Activated CD4-positive, alpha-beta T cell treated with anti-CD3 and anti-CD28 coated beads, Interleukin-2, amount 10 ng/mL, durations not matched to agents 7 days and 5 days (primary cell): ENCODE results near the gene SFRP2. TPM values are rescaled to one million over a fixed set of nuclear protein-coding genes. Genes with fewer than 3 reads are reported as not detected.

ENCODE experiments used
- CTCF ChIA-PET: fragments of 350-600 bp; sonication (Branson Sonifier 250); formaldehyde crosslinking; loops from one replicate; lab custom pipeline; 2021; ENCODE audit warnings: antibody characterized with exemption; lab: Charles Lee
- POLR2A ChIA-PET: fragments of 350-600 bp; sonication (Branson Sonifier 250); formaldehyde crosslinking; loops from one replicate; lab custom pipeline; 2021; ENCODE audit warnings: antibody characterized with exemption; lab: Charles Lee
- DNase-seq: peaks from one replicate; pipeline ENCODE4 v3.0.0-alpha.2; 2020
- H3K27ac Mint-ChIP-seq: one replicate; pipeline ENCODE4 v1.8.0; 2021; ENCODE audit warnings: mild to moderate bottlenecking, moderate library complexity, mixed read lengths
- H3K27me3 Mint-ChIP-seq: one replicate; pipeline ENCODE4 v1.8.0; 2021; ENCODE audit warnings: mixed read lengths
- H3K36me3 Mint-ChIP-seq: one replicate; pipeline ENCODE4 v1.8.0; 2021; ENCODE audit warnings: low read depth, mixed read lengths
- H3K4me1 Mint-ChIP-seq: one replicate; pipeline ENCODE4 v1.8.0; 2021; ENCODE audit warnings: mixed read lengths
- H3K4me3 Mint-ChIP-seq: one replicate; pipeline ENCODE4 v1.8.0; 2021; ENCODE audit warnings: mild to moderate bottlenecking, moderate library complexity, mixed read lengths
- H3K9me3 Mint-ChIP-seq: one replicate; pipeline ENCODE4 v1.8.0; 2021; ENCODE audit warnings: mixed read lengths
- total RNA-seq, 2 experiments: library from RNA; stranded (reverse); gene quantifications; one replicate each; pipeline ENCODE4 v1.2.3, GENCODE V29; 2021

SFRP2 gene, protein sequence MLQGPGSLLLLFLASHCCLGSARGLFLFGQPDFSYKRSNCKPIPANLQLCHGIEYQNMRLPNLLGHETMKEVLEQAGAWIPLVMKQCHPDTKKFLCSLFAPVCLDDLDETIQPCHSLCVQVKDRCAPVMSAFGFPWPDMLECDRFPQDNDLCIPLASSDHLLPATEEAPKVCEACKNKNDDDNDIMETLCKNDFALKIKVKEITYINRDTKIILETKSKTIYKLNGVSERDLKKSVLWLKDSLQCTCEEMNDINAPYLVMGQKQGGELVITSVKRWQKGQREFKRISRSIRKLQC
- total RNA-seq = not detected

DNA sequence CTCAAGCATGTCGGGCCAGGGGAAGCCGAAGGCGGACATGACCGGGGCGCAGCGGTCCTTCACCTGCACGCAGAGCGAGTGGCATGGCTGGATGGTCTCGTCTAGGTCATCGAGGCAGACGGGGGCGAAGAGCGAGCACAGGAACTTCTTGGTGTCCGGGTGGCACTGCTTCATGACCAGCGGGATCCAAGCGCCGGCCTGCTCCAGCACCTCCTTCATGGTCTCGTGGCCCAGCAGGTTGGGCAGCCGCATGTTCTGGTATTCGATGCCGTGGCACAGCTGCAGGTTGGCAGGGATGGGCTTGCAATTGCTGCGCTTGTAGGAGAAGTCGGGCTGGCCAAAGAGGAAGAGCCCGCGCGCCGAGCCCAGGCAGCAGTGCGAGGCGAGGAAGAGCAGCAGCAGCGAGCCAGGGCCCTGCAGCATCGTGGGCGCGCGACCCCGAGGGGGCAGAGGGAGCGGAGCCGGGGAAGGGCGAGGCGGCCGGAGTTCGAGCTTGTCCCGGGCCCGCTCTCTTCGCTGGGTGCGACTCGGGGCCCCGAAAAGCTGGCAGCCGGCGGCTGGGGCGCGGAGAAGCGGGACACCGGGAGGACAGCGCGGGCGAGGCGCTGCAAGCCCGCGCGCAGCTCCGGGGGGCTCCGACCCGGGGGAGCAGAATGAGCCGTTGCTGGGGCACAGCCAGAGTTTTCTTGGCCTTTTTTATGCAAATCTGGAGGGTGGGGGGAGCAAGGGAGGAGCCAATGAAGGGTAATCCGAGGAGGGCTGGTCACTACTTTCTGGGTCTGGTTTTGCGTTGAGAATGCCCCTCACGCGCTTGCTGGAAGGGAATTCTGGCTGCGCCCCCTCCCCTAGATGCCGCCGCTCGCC lies at the start of gene SFRP2:
Gene SFRP2 (minus strand): TSS at position 671 of the 864 bp plus-strand sequence. CDS start 248 bp downstream, at position 423.
- peaks cover 32% of the 10 kb centered on the region for H3K4me1 Mint-ChIP-seq
- no peak within 1 kb of the TSS for H3K4me3 Mint-ChIP-seq
- DNase-seq = no peak

DNA sequence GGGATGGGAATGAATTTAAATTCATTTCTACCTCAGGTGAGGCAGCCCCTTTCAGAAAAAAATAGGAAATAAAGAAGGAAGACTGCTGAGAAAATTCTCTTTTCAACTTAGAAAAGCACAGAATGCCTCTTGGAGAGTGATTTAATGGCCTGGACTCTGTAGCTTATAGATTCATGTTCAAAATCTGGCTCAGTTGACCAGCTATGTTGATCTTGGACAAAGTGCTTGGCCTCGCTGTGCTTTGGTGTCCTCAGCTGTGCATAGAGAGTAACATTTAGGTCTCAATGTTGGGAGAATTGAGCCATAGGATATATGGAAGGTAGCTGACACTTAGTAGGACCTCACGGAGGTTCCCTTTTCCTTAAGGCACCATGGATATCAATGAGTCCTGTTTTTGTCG lies 49.7 kb upstream of the SFRP2 start:
- CTCF ChIA-PET = no interaction called here
- H3K4me3 Mint-ChIP-seq = no peak overlapping the region
- H3K36me3 Mint-ChIP-seq = no peaks in the 10 kb centered on the region
- H3K9me3 Mint-ChIP-seq = no peaks in the 10 kb centered on the region
- no peak for DNase-seq
- no peaks in the 10 kb centered on the region for H3K4me1 Mint-ChIP-seq
- H3K27ac Mint-ChIP-seq = no peak overlapping the region
- H3K27me3 Mint-ChIP-seq = no peaks in the 10 kb centered on the region
- POLR2A ChIA-PET = no interaction called here

More for the DNA sequence above, at the start of gene SFRP2:
- ChIA-PET CTCF (interaction anchor here (0.5 kb wide), 1 partner anchor 683 kb away, joined by 5 read pairs; no protein-coding TSS in a partner anchor), POLR2A (no interaction called here)
- Mint-ChIP-seq H3K9me3 (no peaks in the 10 kb centered on the region), H3K36me3 (no peaks in the 10 kb centered on the region), H3K27ac (no peak within 1 kb of the TSS), H3K27me3 (peaks cover 81% of the 10 kb centered on the region)

GRCh38 chr4:153834901-153835300 lies 46.0 kb upstream of the SFRP2 start:
- H3K4me1 Mint-ChIP-seq = no peaks in the 10 kb centered on the region
- H3K4me3 Mint-ChIP-seq = no peak overlapping the region
- H3K9me3 Mint-ChIP-seq = no peaks in the 10 kb centered on the region
- no peak for DNase-seq
- ChIA-PET CTCF (no interaction called here), POLR2A (no interaction called here)
- H3K36me3 Mint-ChIP-seq = no peaks in the 10 kb centered on the region
- peaks cover 6% of the 10 kb centered on the region for H3K27me3 Mint-ChIP-seq
- H3K27ac Mint-ChIP-seq = no peak overlapping the region

DNA sequence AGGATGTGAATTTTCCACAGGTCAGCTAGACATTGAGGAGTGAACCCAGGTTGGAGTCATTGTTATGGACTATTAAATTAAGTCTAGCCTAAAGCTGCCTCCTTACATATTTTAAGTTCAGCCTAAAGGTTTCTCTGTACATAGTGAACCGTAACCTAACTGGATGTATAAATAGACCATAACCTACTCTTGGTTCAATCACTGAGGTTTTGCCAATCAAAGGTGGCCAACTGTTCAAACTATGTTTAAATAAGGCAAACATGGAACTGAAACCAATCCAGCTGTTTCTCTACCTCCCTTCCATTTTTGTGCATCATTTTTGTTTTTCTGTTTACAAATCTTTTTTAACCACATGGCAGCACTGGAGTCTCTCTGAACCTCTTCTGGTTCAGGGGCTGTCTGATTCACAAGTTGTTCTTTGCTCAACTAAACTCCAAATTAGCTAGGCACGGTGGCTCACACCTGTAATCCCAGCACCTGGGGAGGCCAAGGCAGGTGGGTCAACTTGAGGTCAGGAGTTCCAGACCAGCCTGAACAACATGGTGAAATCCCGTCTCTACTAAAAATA lies 43.9 kb upstream of the SFRP2 start:
- H3K4me3 Mint-ChIP-seq = no peak overlapping the region
- no peaks in the 10 kb centered on the region for H3K36me3 Mint-ChIP-seq
- POLR2A ChIA-PET = no interaction called here
- H3K9me3 Mint-ChIP-seq = no peaks in the 10 kb centered on the region
- peaks cover 15% of the 10 kb centered on the region for H3K27me3 Mint-ChIP-seq
- H3K27ac Mint-ChIP-seq = no peak overlapping the region
- DNase-seq = no peak
- CTCF ChIA-PET = no interaction called here
- no peaks in the 10 kb centered on the region for H3K4me1 Mint-ChIP-seq

DNA sequence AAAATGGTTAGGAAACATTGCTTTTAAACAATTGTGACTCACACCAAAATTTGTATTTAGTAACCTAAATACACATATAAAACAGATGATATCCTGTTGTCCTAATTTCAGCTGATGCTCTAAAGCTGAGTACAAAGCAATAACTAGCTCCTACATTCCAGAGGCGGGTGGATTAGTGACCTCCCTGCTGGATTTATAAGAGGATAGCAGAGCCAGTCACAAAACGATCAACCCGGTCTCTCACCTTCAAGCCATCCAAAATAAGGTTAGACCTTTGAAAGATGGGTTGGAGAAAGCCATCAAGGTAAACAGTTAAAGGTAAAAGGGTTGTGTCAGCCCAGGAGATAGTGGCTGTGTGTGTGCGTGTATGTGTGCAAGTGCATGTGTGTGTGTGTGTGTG lies 43.2 kb upstream of the SFRP2 start:
- Mint-ChIP-seq H3K4me3 (no peak overlapping the region), H3K27me3 (peaks cover 17% of the 10 kb centered on the region), H3K27ac (no peak overlapping the region), H3K9me3 (no peaks in the 10 kb centered on the region), H3K4me1 (no peaks in the 10 kb centered on the region), H3K36me3 (no peaks in the 10 kb centered on the region)
- POLR2A ChIA-PET = no interaction called here
- no peak for DNase-seq
- CTCF ChIA-PET = no interaction called here

DNA sequence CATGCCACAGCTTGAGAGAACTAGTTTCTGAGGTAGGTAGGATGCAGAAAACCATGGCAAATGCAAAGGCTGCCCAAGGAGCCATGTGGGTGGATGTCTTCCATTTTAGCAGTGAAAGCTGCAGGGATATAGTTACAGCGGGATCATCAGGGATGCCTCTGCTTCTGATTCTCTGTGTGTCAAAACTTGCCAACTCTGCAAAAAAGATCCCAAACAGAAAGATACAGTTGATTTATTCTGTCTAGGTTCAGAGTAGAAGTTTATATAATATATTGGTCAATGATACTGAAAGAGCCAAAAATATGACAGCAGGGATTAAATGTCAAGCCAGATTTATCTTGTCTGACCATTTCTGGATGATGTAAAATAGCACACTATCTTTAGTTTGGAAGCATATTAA lies 42.4 kb upstream of the SFRP2 start:
- Mint-ChIP-seq H3K27me3 (peaks cover 20% of the 10 kb centered on the region), H3K4me3 (no peak overlapping the region), H3K4me1 (no peaks in the 10 kb centered on the region), H3K36me3 (no peaks in the 10 kb centered on the region), H3K27ac (no peak overlapping the region), H3K9me3 (no peaks in the 10 kb centered on the region)
- CTCF ChIA-PET = no interaction called here
- POLR2A ChIA-PET = no interaction called here
- DNase-seq = no peak

- Mint-ChIP-seq H3K9me3 (no peaks in the 10 kb centered on the region), H3K4me1 (no peaks in the 10 kb centered on the region), H3K27ac (no peak overlapping the region), H3K36me3 (no peaks in the 10 kb centered on the region), H3K4me3 (no peak overlapping the region), H3K27me3 (peaks cover 24% of the 10 kb centered on the region)
- ChIA-PET POLR2A (no interaction called here), CTCF (no interaction called here)
- DNase-seq = no peak
Observed at GRCh38 chr4:153825691-153826090, 36.8 kb upstream of the SFRP2 start.

- Mint-ChIP-seq H3K4me1 (no peaks in the 10 kb centered on the region), H3K36me3 (no peaks in the 10 kb centered on the region), H3K27me3 (peaks cover 21% of the 10 kb centered on the region), H3K9me3 (no peaks in the 10 kb centered on the region), H3K4me3 (no peak overlapping the region), H3K27ac (no peak overlapping the region)
- POLR2A ChIA-PET = no interaction called here
- DNase-seq = no peak
- CTCF ChIA-PET = no interaction called here
Observed at GRCh38 chr4:153825126-153825525, 36.2 kb upstream of the SFRP2 start.

DNA sequence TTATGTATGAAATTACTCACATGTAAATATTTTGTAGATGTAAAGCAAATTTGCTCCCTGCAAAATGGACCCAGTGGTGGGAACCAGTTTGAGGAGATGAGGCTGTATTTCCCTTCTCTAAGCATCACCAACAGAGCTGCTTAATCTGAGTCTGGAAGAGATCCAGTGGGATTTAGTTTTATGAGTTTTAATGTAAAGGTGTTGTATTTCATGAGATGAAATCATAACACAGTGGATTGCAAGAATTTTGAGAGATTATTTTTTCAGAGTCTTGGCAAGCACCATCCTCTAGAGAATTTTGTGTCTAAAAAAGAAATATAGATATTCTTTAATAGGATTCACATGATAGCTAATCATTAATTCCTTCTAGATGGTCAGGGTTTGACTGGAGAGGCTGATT lies 35.6 kb upstream of the SFRP2 start:
- POLR2A ChIA-PET = no interaction called here
- no peak overlapping the region for H3K4me3 Mint-ChIP-seq
- no peaks in the 10 kb centered on the region for H3K4me1 Mint-ChIP-seq
- no peaks in the 10 kb centered on the region for H3K36me3 Mint-ChIP-seq
- no peak overlapping the region for H3K27ac Mint-ChIP-seq
- DNase-seq = no peak
- no peaks in the 10 kb centered on the region for H3K9me3 Mint-ChIP-seq
- CTCF ChIA-PET = no interaction called here
- H3K27me3 Mint-ChIP-seq = peaks cover 20% of the 10 kb centered on the region

GRCh38 chr4:153823483-153823882 lies 34.6 kb upstream of the SFRP2 start:
- H3K9me3 Mint-ChIP-seq = no peaks in the 10 kb centered on the region
- no peaks in the 10 kb centered on the region for H3K4me1 Mint-ChIP-seq
- ChIA-PET CTCF (no interaction called here), POLR2A (no interaction called here)
- H3K4me3 Mint-ChIP-seq = no peak overlapping the region
- H3K27me3 Mint-ChIP-seq = peaks cover 17% of the 10 kb centered on the region
- H3K27ac Mint-ChIP-seq = no peak overlapping the region
- DNase-seq = no peak
- no peaks in the 10 kb centered on the region for H3K36me3 Mint-ChIP-seq

GRCh38 chr4:153822316-153822715 lies 33.4 kb upstream of the SFRP2 start:
- no peak for DNase-seq
- no peaks in the 10 kb centered on the region for H3K36me3 Mint-ChIP-seq
- H3K9me3 Mint-ChIP-seq = no peaks in the 10 kb centered on the region
- H3K27ac Mint-ChIP-seq = no peak overlapping the region
- CTCF ChIA-PET = no interaction called here
- H3K4me3 Mint-ChIP-seq = no peak overlapping the region
- POLR2A ChIA-PET = no interaction called here
- peaks cover 22% of the 10 kb centered on the region for H3K27me3 Mint-ChIP-seq
- no peaks in the 10 kb centered on the region for H3K4me1 Mint-ChIP-seq

DNA sequence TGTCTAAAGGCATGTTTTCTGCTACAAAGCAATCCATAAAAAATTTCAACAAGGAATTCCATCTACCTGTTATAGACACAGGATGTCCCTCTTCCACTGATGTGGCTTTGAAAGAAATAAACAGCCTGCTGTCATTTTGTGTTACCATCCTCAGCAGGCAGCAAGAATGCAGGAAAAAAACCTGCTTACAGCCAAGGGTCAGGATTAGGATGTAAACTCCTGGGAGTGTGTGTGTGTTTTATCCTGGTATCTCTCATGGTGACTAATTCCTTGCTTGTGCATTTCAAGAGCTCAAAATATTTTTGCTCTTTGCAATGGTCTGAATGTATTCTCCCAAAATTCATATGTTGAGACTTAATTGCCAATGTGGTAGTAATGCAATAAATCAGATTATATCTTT lies 28.6 kb upstream of the SFRP2 start:
- Mint-ChIP-seq H3K4me1 (no peaks in the 10 kb centered on the region), H3K9me3 (no peaks in the 10 kb centered on the region), H3K36me3 (no peaks in the 10 kb centered on the region), H3K4me3 (no peak overlapping the region), H3K27ac (no peak overlapping the region), H3K27me3 (peaks cover 23% of the 10 kb centered on the region)
- ChIA-PET CTCF (interaction anchor here (0.5 kb wide), 1 partner anchor 473 kb away, joined by 3 read pairs; the partner anchor contains the start of gene MND1), POLR2A (no interaction called here)
- DNase-seq = no peak

- Mint-ChIP-seq H3K36me3 (no peaks in the 10 kb centered on the region), H3K4me3 (no peak overlapping the region), H3K27ac (no peak overlapping the region), H3K27me3 (peaks cover 24% of the 10 kb centered on the region), H3K4me1 (no peaks in the 10 kb centered on the region), H3K9me3 (no peaks in the 10 kb centered on the region)
- POLR2A ChIA-PET = no interaction called here
- CTCF ChIA-PET = interaction anchor here (0.9 kb wide), 1 partner anchor 67 kb away, joined by 3 read pairs; no protein-coding TSS in a partner anchor
- DNase-seq = no peak
Observed at GRCh38 chr4:153816542-153816941, 27.7 kb upstream of the SFRP2 start.
